Measurements from ENCODE around the gene ARHGEF26. TPM values are rescaled to one million over a fixed set of nuclear protein-coding genes. Genes with fewer than 3 reads are reported as not detected.
A peak's percentile ranks its signal among the peaks of the same experiment; 100 is the strongest.

ARHGEF26 gene
- total RNA-seq, 2 donors from 2014 or later = 16.9 to 17.1 TPM

GRCh38 chr3:154175041-154175440 lies 53.9 kb downstream of the ARHGEF26 start:
- no peaks in the 10 kb centered on the region for H3K27me3 ChIP-seq
- H3K36me3 ChIP-seq (replicated peaks in 1 of 2; ENCODE audit: insufficient read depth in 1 of 2, low read depth in 2 of 2) = no peaks in the 10 kb centered on the region
- WGBS, 2 donors = 82 to 91% methylated on average over 3 of the region's 3 CpGs
- H3K27ac ChIP-seq = no peak overlapping the region
- TF ChIP-seq POLR2A (IDR thresholded peaks at IDR 0.05) (no peak), CTCF (IDR thresholded peaks at IDR 0.05) (no peak)
- H3K4me1 ChIP-seq = peaks cover 2% of the 10 kb centered on the region
- intact Hi-C loops (cut with DNase I) = no loop called here
- H3K9me3 ChIP-seq = no peaks in the 10 kb centered on the region
- DNase-seq (no peak), ATAC-seq (no peak)
- no peak overlapping the region for H3K4me3 ChIP-seq

GRCh38 chr3:154176036-154176435 lies 54.8 kb downstream of the ARHGEF26 start:
- Histone ChIP-seq H3K27me3 (no peaks in the 10 kb centered on the region), H3K4me1 (peaks cover 3% of the 10 kb centered on the region), H3K36me3 (replicated peaks in 1 of 2; ENCODE audit: insufficient read depth in 1 of 2, low read depth in 2 of 2) (no peaks in the 10 kb centered on the region), H3K9me3 (no peaks in the 10 kb centered on the region), H3K27ac (no peak overlapping the region), H3K4me3 (no peak overlapping the region)
- intact Hi-C loops (cut with DNase I) = no loop called here
- DNase-seq (no peak), ATAC-seq (no peak)
- no peak for TF ChIP-seq POLR2A (IDR thresholded peaks at IDR 0.05)
- 75 to 78% methylated on average over 2 of the region's 2 CpGs for WGBS, 2 donors

GRCh38 chr3:154177406-154177805 lies 56.2 kb downstream of the ARHGEF26 start:
- no peak for DNase-seq
- H3K27me3 ChIP-seq = no peaks in the 10 kb centered on the region
- H3K4me3 ChIP-seq = no peak overlapping the region
- WGBS, 2 donors = 100% methylated on average over 1 of the region's 1 CpG
- H3K27ac ChIP-seq = no peak overlapping the region
- H3K4me1 ChIP-seq = peaks cover 9% of the 10 kb centered on the region
- TF ChIP-seq CTCF (IDR thresholded peaks at IDR 0.05) = no peak
- TF ChIP-seq POLR2A (IDR thresholded peaks at IDR 0.05) = no peak
- intact Hi-C loops (cut with DNase I) = no loop called here
- no peaks in the 10 kb centered on the region for H3K36me3 ChIP-seq (replicated peaks in 1 of 2; ENCODE audit: insufficient read depth in 1 of 2, low read depth in 2 of 2)
- H3K9me3 ChIP-seq = no peaks in the 10 kb centered on the region
- ATAC-seq = no peak

GRCh38 chr3:154178172-154178571 lies 57.0 kb downstream of the ARHGEF26 start:
- no peaks in the 10 kb centered on the region for H3K27me3 ChIP-seq
- H3K9me3 ChIP-seq = no peaks in the 10 kb centered on the region
- ATAC-seq (no peak), DNase-seq (no peak)
- WGBS, 2 donors = 59 to 76% methylated on average over 3 of the region's 3 CpGs
- no peak overlapping the region for H3K27ac ChIP-seq
- H3K4me3 ChIP-seq = no peak overlapping the region
- peaks cover 9% of the 10 kb centered on the region for H3K4me1 ChIP-seq
- intact Hi-C loops (cut with DNase I) = no loop called here
- H3K36me3 ChIP-seq (replicated peaks in 1 of 2; ENCODE audit: insufficient read depth in 1 of 2, low read depth in 2 of 2) = no peaks in the 10 kb centered on the region
- TF ChIP-seq CTCF (IDR thresholded peaks at IDR 0.05) (no peak), POLR2A (IDR thresholded peaks at IDR 0.05) (no peak)

GRCh38 chr3:154180836-154181691 lies 59.9 kb downstream of the ARHGEF26 start:
- TF ChIP-seq CTCF (IDR thresholded peaks at IDR 0.05) (no peak), POLR2A (IDR thresholded peaks at IDR 0.05) (no peak)
- H3K36me3 ChIP-seq (replicated peaks in 1 of 2; ENCODE audit: insufficient read depth in 1 of 2, low read depth in 2 of 2) = no peaks in the 10 kb centered on the region
- DNase-seq (peak in 3 of 4 donors; percentile 6 to 28 (median 16)), ATAC-seq (peak; percentile 45)
- intact Hi-C loops (cut with DNase I) = no loop called here
- WGBS, 2 donors = 61 to 71% methylated on average over 10 of the region's 10 CpGs
- H3K27ac ChIP-seq = no peak overlapping the region
- no peaks in the 10 kb centered on the region for H3K27me3 ChIP-seq
- no peaks in the 10 kb centered on the region for H3K9me3 ChIP-seq
- H3K4me3 ChIP-seq = no peak overlapping the region
- H3K4me1 ChIP-seq = peaks cover 9% of the 10 kb centered on the region

Measured in body of pancreas (tissue), 4 donors.